Activated naive CD4-positive, alpha-beta T cell treated with anti-CD3 and anti-CD28 coated beads for 36 hours (primary cell): ENCODE results near the gene PANX3. TPM values are rescaled to one million over a fixed set of nuclear protein-coding genes. Genes with fewer than 3 reads are reported as not detected.

Experiments
- CTCF ChIA-PET: fragments of 350-600 bp; sonication (Branson Sonifier 250); formaldehyde crosslinking; loops from one replicate; lab custom pipeline; 2021; ENCODE audit warnings: antibody characterized with exemption; lab: Charles Lee
- DNase-seq: peaks from one replicate; pipeline ENCODE4 v3.0.0-alpha.2; 2020
- H3K27ac Mint-ChIP-seq: one replicate; pipeline ENCODE4 v1.8.0; 2021; ENCODE audit warnings: mild to moderate bottlenecking, mixed read lengths
- H3K27me3 Mint-ChIP-seq: one replicate; pipeline ENCODE4 v1.8.0; 2021; ENCODE audit warnings: low read depth, mixed read lengths
- H3K36me3 Mint-ChIP-seq: one replicate; pipeline ENCODE4 v1.8.0; 2021; ENCODE audit warnings: low read depth, mixed read lengths
- H3K4me1 Mint-ChIP-seq: one replicate; pipeline ENCODE4 v1.8.0; 2021; ENCODE audit warnings: low read depth, mixed read lengths
- H3K4me3 Mint-ChIP-seq: one replicate; pipeline ENCODE4 v1.8.0; 2021; ENCODE audit warnings: mild to moderate bottlenecking, moderate library complexity, mixed read lengths
- H3K9me3 Mint-ChIP-seq: one replicate; pipeline ENCODE4 v1.8.0; 2021; ENCODE audit warnings: mixed read lengths
- intact Hi-C: fragments of 100-400 bp; cut with micrococcal nuclease; formaldehyde crosslinking; loops from one replicate; pipeline ENCODE4 v1.15.1; 2023
- total RNA-seq, 2 experiments: library from RNA; stranded (reverse); gene quantifications; one replicate each; pipeline ENCODE4 v1.2.3, GENCODE V29; 2021

Gene PANX3
- total RNA-seq, 2 experiments from 2014 or later: not detected

- Mint-ChIP-seq H3K4me1 (no peaks in the 10 kb centered on the region), H3K27ac (no peak overlapping the region), H3K27me3 (no peaks in the 10 kb centered on the region), H3K9me3 (no peaks in the 10 kb centered on the region), H3K4me3 (no peak overlapping the region), H3K36me3 (peaks cover 3% of the 10 kb centered on the region)
- intact Hi-C loops: loop anchor here (10.0 kb wide), 1 partner anchor 481 kb away; no protein-coding TSS in a partner anchor
- CTCF ChIA-PET: interaction anchor here (1.0 to 1.6 kb wide), 4 partner anchors 22 to 202 kb away, joined by 3 to 8 read pairs (median 5); partner anchors contain the start of gene MSANTD2
- DNase-seq: no peak
Observed at GRCh38 chr11:124663861-124664260, 52.6 kb downstream of the PANX3 start.

- CTCF ChIA-PET: interaction anchor here (0.6 to 1.3 kb wide), 3 partner anchors 85 to 199 kb away, joined by 3 to 4 read pairs (median 4); partner anchors contain the start of gene VSIG2
- intact Hi-C loops: loop anchor here (10.0 kb wide), 1 partner anchor 477 kb away; no protein-coding TSS in a partner anchor
- Mint-ChIP-seq H3K4me3 (no peak overlapping the region), H3K27ac (no peak overlapping the region), H3K9me3 (peaks cover 4% of the 10 kb centered on the region), H3K27me3 (no peaks in the 10 kb centered on the region), H3K36me3 (peaks cover 1% of the 10 kb centered on the region), H3K4me1 (peaks cover 18% of the 10 kb centered on the region)
- no peak for DNase-seq
Observed at GRCh38 chr11:124667601-124668000, 56.4 kb downstream of the PANX3 start.

- CTCF ChIA-PET: interaction anchor here (0.7 to 4.3 kb wide), 35 partner anchors 9 to 1287 kb away, joined by 3 to 83 read pairs (median 4); partner anchors contain the start of genes ESAM, MSANTD2, NRGN and ROBO3
Observed at GRCh38 chr11:124669193-124669592, 58.0 kb downstream of the PANX3 start.

More at GRCh38 chr11:124669193-124669592, 58.0 kb downstream of the PANX3 start:
- intact Hi-C loops: loop anchor here (1.0 to 10.0 kb wide), 8 partner anchors 24 to 476 kb away; partner anchors contain the start of gene MSANTD2
- peak; percentile 50 for DNase-seq
- no peak overlapping the region for H3K4me3 Mint-ChIP-seq
- peaks cover 1% of the 10 kb centered on the region for H3K36me3 Mint-ChIP-seq
- no peak overlapping the region for H3K27ac Mint-ChIP-seq
- peaks cover 4% of the 10 kb centered on the region for H3K9me3 Mint-ChIP-seq
- H3K4me1 Mint-ChIP-seq: peaks cover 21% of the 10 kb centered on the region
- no peaks in the 10 kb centered on the region for H3K27me3 Mint-ChIP-seq

Other genes with a start within 250 kb of the PANX3 start
- not detected for gene OR8B2, start 226.9 kb upstream of the PANX3 start, total RNA-seq
- not detected for gene OR8B3, start 212.4 kb upstream of the PANX3 start, total RNA-seq
- gene OR8B4, start 186.6 kb upstream of the PANX3 start, total RNA-seq: not detected
- not detected for gene OR8B8, start 165.7 kb upstream of the PANX3 start, total RNA-seq
- not detected for gene OR8B12, start 67.8 kb upstream of the PANX3 start, total RNA-seq
- gene OR8A1, start 41.4 kb upstream of the PANX3 start, total RNA-seq: not detected
- gene TBRG1, start 11.4 kb downstream of the PANX3 start, total RNA-seq: 10 to 100 TPM; 28.3 to 28.6 TPM
- 10 to 100 TPM in 1 of 2 experiments, 1 to 10 TPM in 1; 7.8 to 10.8 TPM for gene SIAE, start 62.3 kb downstream of the PANX3 start, total RNA-seq
- gene SPA17, start 62.5 kb downstream of the PANX3 start, total RNA-seq: 1 to 10 TPM; 3.9 to 5.1 TPM
- gene NRGN, start 128.5 kb downstream of the PANX3 start, total RNA-seq: 10 to 100 TPM; 10.3 to 10.8 TPM
- gene VSIG2, start 140.8 kb downstream of the PANX3 start, total RNA-seq: under 1 TPM; 0.20 to 0.29 TPM
- gene ESAM, start 150.9 kb downstream of the PANX3 start, total RNA-seq: 1 to 10 TPM; 1.0 to 1.2 TPM
- 1 to 10 TPM; 3.8 to 4.2 TPM for gene MSANTD2, start 189.0 kb downstream of the PANX3 start, total RNA-seq